ENCODE measurements around the gene RPS6KA5.
"Not testable (repeated sequence)": the region's sequence is repeated elsewhere in the genome, so short reads cannot be mapped to it uniquely, and the experiment has no call there.

RPS6KA5 gene

GRCh38 chr14:91032248-91032647 is 28.2 kb downstream of the RPS6KA5 start:
- H3K4me1 ChIP-seq (ENCODE audit: control insufficient read depth in 1 of 2, insufficient read depth in 2 of 2, low read length in 2 of 2), result peaks cover 0 to 6% of the 10 kb centered on the region in 2 donors
- H3K27me3 ChIP-seq (ENCODE audit: control insufficient read depth in 1 of 2, insufficient read depth in 2 of 2, low read length in 2 of 2), result no peaks in the 10 kb centered on the region
- no peak overlapping the region for H3K27ac ChIP-seq (ENCODE audit: low read depth, low read length)
- no peak overlapping the region for H3K4me3 ChIP-seq (ENCODE audit: low read depth in 1 of 2, low read length in 2 of 2)
- H3K36me3 ChIP-seq (ENCODE audit: control insufficient read depth in 1 of 2, insufficient read depth in 2 of 2, low read length in 2 of 2), result no peaks in the 10 kb centered on the region
- H3K9me3 ChIP-seq (ENCODE audit: control insufficient read depth in 1 of 2, low read length in 2 of 2), result peaks cover 0 to 3% of the 10 kb centered on the region in 2 donors
- H3K9ac ChIP-seq (ENCODE audit: low read depth in 1 of 2, low read length in 2 of 2), result no peak overlapping the region

- H3K4me3 ChIP-seq (ENCODE audit: low read depth in 1 of 2, low read length in 2 of 2), result no peak overlapping the region
- H3K9ac ChIP-seq (ENCODE audit: low read depth in 1 of 2, low read length in 2 of 2), result no peak overlapping the region
- no peaks in the 10 kb centered on the region for H3K36me3 ChIP-seq (ENCODE audit: control insufficient read depth in 1 of 2, insufficient read depth in 2 of 2, low read length in 2 of 2)
- H3K27ac ChIP-seq (ENCODE audit: low read depth, low read length), result no peak overlapping the region
- peaks cover 0 to 3% of the 10 kb centered on the region in 2 donors for H3K9me3 ChIP-seq (ENCODE audit: control insufficient read depth in 1 of 2, low read length in 2 of 2)
- H3K4me1 ChIP-seq (ENCODE audit: control insufficient read depth in 1 of 2, insufficient read depth in 2 of 2, low read length in 2 of 2), result peaks cover 0 to 6% of the 10 kb centered on the region in 2 donors
- H3K27me3 ChIP-seq (ENCODE audit: control insufficient read depth in 1 of 2, insufficient read depth in 2 of 2, low read length in 2 of 2), result no peaks in the 10 kb centered on the region
These were observed 28.8 kb downstream of the RPS6KA5 start for GRCh38 chr14:91031666-91032065.

GRCh38 chr14:91029456-91030217 is 30.8 kb downstream of the RPS6KA5 start:
- Histone ChIP-seq H3K9me3 (ENCODE audit: control insufficient read depth in 1 of 2, low read length in 2 of 2) (peaks cover 0 to 3% of the 10 kb centered on the region in 2 donors), H3K27ac (ENCODE audit: low read depth, low read length) (no peak overlapping the region), H3K4me1 (ENCODE audit: control insufficient read depth in 1 of 2, insufficient read depth in 2 of 2, low read length in 2 of 2) (peaks cover 0 to 6% of the 10 kb centered on the region in 2 donors), H3K4me3 (ENCODE audit: low read depth in 1 of 2, low read length in 2 of 2) (no peak overlapping the region), H3K27me3 (ENCODE audit: control insufficient read depth in 1 of 2, insufficient read depth in 2 of 2, low read length in 2 of 2) (no peaks in the 10 kb centered on the region), H3K9ac (ENCODE audit: low read depth in 1 of 2, low read length in 2 of 2) (no peak overlapping the region), H3K36me3 (ENCODE audit: control insufficient read depth in 1 of 2, insufficient read depth in 2 of 2, low read length in 2 of 2) (no peaks in the 10 kb centered on the region)

- Histone ChIP-seq H3K27me3 (ENCODE audit: control insufficient read depth in 1 of 2, insufficient read depth in 2 of 2, low read length in 2 of 2) (no peaks in the 10 kb centered on the region), H3K27ac (ENCODE audit: low read depth, low read length) (no peak overlapping the region), H3K36me3 (ENCODE audit: control insufficient read depth in 1 of 2, insufficient read depth in 2 of 2, low read length in 2 of 2) (no peaks in the 10 kb centered on the region), H3K9me3 (ENCODE audit: control insufficient read depth in 1 of 2, low read length in 2 of 2) (no peaks in the 10 kb centered on the region), H3K4me3 (ENCODE audit: low read depth in 1 of 2, low read length in 2 of 2) (no peak overlapping the region), H3K4me1 (ENCODE audit: control insufficient read depth in 1 of 2, insufficient read depth in 2 of 2, low read length in 2 of 2) (peaks cover 0 to 6% of the 10 kb centered on the region in 2 donors), H3K9ac (ENCODE audit: low read depth in 1 of 2, low read length in 2 of 2) (no peak overlapping the region)
These were observed 32.9 kb downstream of the RPS6KA5 start for GRCh38 chr14:91027561-91027960.

GRCh38 chr14:91022622-91023028 is 37.8 kb downstream of the RPS6KA5 start:
- Histone ChIP-seq H3K4me3 (ENCODE audit: low read depth in 1 of 2, low read length in 2 of 2) (peak overlapping the region; percentile 59), H3K27ac (ENCODE audit: low read depth, low read length) (peak overlapping the region; percentile 80), H3K9ac (ENCODE audit: low read depth in 1 of 2, low read length in 2 of 2) (peak overlapping the region in 1 of 2 donors; percentile 57), H3K4me1 (ENCODE audit: control insufficient read depth in 1 of 2, insufficient read depth in 2 of 2, low read length in 2 of 2) (peaks cover 6 to 16% of the 10 kb centered on the region in 2 donors)
- H3K36me3 ChIP-seq (ENCODE audit: control insufficient read depth in 1 of 2, insufficient read depth in 2 of 2, low read length in 2 of 2); H3K27me3 ChIP-seq (ENCODE audit: control insufficient read depth in 1 of 2, insufficient read depth in 2 of 2, low read length in 2 of 2); H3K9me3 ChIP-seq (ENCODE audit: control insufficient read depth in 1 of 2, low read length in 2 of 2): not testable (repeated sequence)

GRCh38 chr14:91021991-91022621 is 38.3 kb downstream of the RPS6KA5 start:
- peak overlapping the region; percentile 80 for H3K27ac ChIP-seq (ENCODE audit: low read depth, low read length)
- no peaks in the 10 kb centered on the region for H3K27me3 ChIP-seq (ENCODE audit: control insufficient read depth in 1 of 2, insufficient read depth in 2 of 2, low read length in 2 of 2)
- peaks cover 6 to 16% of the 10 kb centered on the region in 2 donors for H3K4me1 ChIP-seq (ENCODE audit: control insufficient read depth in 1 of 2, insufficient read depth in 2 of 2, low read length in 2 of 2)
- H3K36me3 ChIP-seq (ENCODE audit: control insufficient read depth in 1 of 2, insufficient read depth in 2 of 2, low read length in 2 of 2), result no peaks in the 10 kb centered on the region
- H3K9me3 ChIP-seq (ENCODE audit: control insufficient read depth in 1 of 2, low read length in 2 of 2), result no peaks in the 10 kb centered on the region
- peak overlapping the region; percentile 59 for H3K4me3 ChIP-seq (ENCODE audit: low read depth in 1 of 2, low read length in 2 of 2)
- H3K9ac ChIP-seq (ENCODE audit: low read depth in 1 of 2, low read length in 2 of 2), result peak overlapping the region; percentile 5 to 34

- Histone ChIP-seq H3K4me3 (ENCODE audit: low read depth in 1 of 2, low read length in 2 of 2) (no peak overlapping the region), H3K27me3 (ENCODE audit: control insufficient read depth in 1 of 2, insufficient read depth in 2 of 2, low read length in 2 of 2) (no peaks in the 10 kb centered on the region), H3K27ac (ENCODE audit: low read depth, low read length) (no peak overlapping the region), H3K9ac (ENCODE audit: low read depth in 1 of 2, low read length in 2 of 2) (no peak overlapping the region), H3K9me3 (ENCODE audit: control insufficient read depth in 1 of 2, low read length in 2 of 2) (no peaks in the 10 kb centered on the region), H3K4me1 (ENCODE audit: control insufficient read depth in 1 of 2, insufficient read depth in 2 of 2, low read length in 2 of 2) (peaks cover 6 to 16% of the 10 kb centered on the region in 2 donors), H3K36me3 (ENCODE audit: control insufficient read depth in 1 of 2, insufficient read depth in 2 of 2, low read length in 2 of 2) (no peaks in the 10 kb centered on the region)
These were observed 39.3 kb downstream of the RPS6KA5 start for GRCh38 chr14:91021115-91021514.

GRCh38 chr14:91019673-91020072 is 40.8 kb downstream of the RPS6KA5 start:
- Histone ChIP-seq H3K27ac (ENCODE audit: low read depth, low read length) (no peak overlapping the region), H3K9me3 (ENCODE audit: control insufficient read depth in 1 of 2, low read length in 2 of 2) (no peaks in the 10 kb centered on the region), H3K4me1 (ENCODE audit: control insufficient read depth in 1 of 2, insufficient read depth in 2 of 2, low read length in 2 of 2) (peaks cover 6 to 26% of the 10 kb centered on the region in 2 donors), H3K4me3 (ENCODE audit: low read depth in 1 of 2, low read length in 2 of 2) (no peak overlapping the region), H3K27me3 (ENCODE audit: control insufficient read depth in 1 of 2, insufficient read depth in 2 of 2, low read length in 2 of 2) (no peaks in the 10 kb centered on the region), H3K9ac (ENCODE audit: low read depth in 1 of 2, low read length in 2 of 2) (no peak overlapping the region), H3K36me3 (ENCODE audit: control insufficient read depth in 1 of 2, insufficient read depth in 2 of 2, low read length in 2 of 2) (no peaks in the 10 kb centered on the region)

- H3K36me3 ChIP-seq (ENCODE audit: control insufficient read depth in 1 of 2, insufficient read depth in 2 of 2, low read length in 2 of 2), result no peaks in the 10 kb centered on the region
- H3K4me1 ChIP-seq (ENCODE audit: control insufficient read depth in 1 of 2, insufficient read depth in 2 of 2, low read length in 2 of 2), result peaks cover 6 to 29% of the 10 kb centered on the region in 2 donors
- no peaks in the 10 kb centered on the region for H3K9me3 ChIP-seq (ENCODE audit: control insufficient read depth in 1 of 2, low read length in 2 of 2)
- H3K27me3 ChIP-seq (ENCODE audit: control insufficient read depth in 1 of 2, insufficient read depth in 2 of 2, low read length in 2 of 2), result no peaks in the 10 kb centered on the region
- H3K9ac ChIP-seq (ENCODE audit: low read depth in 1 of 2, low read length in 2 of 2), result no peak overlapping the region
- H3K27ac ChIP-seq (ENCODE audit: low read depth, low read length), result no peak overlapping the region
- H3K4me3 ChIP-seq (ENCODE audit: low read depth in 1 of 2, low read length in 2 of 2), result no peak overlapping the region
These were observed 42.0 kb downstream of the RPS6KA5 start for GRCh38 chr14:91018481-91018880.

GRCh38 chr14:91016800-91017410 is 43.5 kb downstream of the RPS6KA5 start:
- H3K36me3 ChIP-seq (ENCODE audit: control insufficient read depth in 1 of 2, insufficient read depth in 2 of 2, low read length in 2 of 2), result no peaks in the 10 kb centered on the region
- H3K4me1 ChIP-seq (ENCODE audit: control insufficient read depth in 1 of 2, insufficient read depth in 2 of 2, low read length in 2 of 2), result peaks cover 2 to 32% of the 10 kb centered on the region in 2 donors
- H3K9ac ChIP-seq (ENCODE audit: low read depth in 1 of 2, low read length in 2 of 2), result no peak overlapping the region
- no peak overlapping the region for H3K4me3 ChIP-seq (ENCODE audit: low read depth in 1 of 2, low read length in 2 of 2)
- no peaks in the 10 kb centered on the region for H3K9me3 ChIP-seq (ENCODE audit: control insufficient read depth in 1 of 2, low read length in 2 of 2)
- no peaks in the 10 kb centered on the region for H3K27me3 ChIP-seq (ENCODE audit: control insufficient read depth in 1 of 2, insufficient read depth in 2 of 2, low read length in 2 of 2)
- no peak overlapping the region for H3K27ac ChIP-seq (ENCODE audit: low read depth, low read length)

Measured in duodenal mucosa (tissue), 2 donors.